ENCODE measurements around the gene ZNF687. TPM values are rescaled to one million over a fixed set of nuclear protein-coding genes. Genes with fewer than 3 reads are reported as not detected.

ZNF687 gene
- total and polyA plus RNA-seq, 8 donors = 15.1 to 22.8 (median 18.3) TPM

GRCh38 chr1:151294742-151295462 lies 12.8 kb downstream of the ZNF687 start:
- H3K36me3 ChIP-seq = peaks cover 7 to 100% of the 10 kb centered on the region in 2 donors
- no peaks in the 10 kb centered on the region for H3K27me3 ChIP-seq
- H3K4me1 ChIP-seq = no peaks in the 10 kb centered on the region
- intact Hi-C loops (cut with DNase I) = no loop called here
- H3K4me3 ChIP-seq = no peak overlapping the region
- ATAC-seq (no peak), DNase-seq (no peak)
- no peaks in the 10 kb centered on the region for H3K9me3 ChIP-seq
- peak overlapping the region in 1 of 2 donors; percentile 13 for H3K27ac ChIP-seq
- TF ChIP-seq, protein P1, sequence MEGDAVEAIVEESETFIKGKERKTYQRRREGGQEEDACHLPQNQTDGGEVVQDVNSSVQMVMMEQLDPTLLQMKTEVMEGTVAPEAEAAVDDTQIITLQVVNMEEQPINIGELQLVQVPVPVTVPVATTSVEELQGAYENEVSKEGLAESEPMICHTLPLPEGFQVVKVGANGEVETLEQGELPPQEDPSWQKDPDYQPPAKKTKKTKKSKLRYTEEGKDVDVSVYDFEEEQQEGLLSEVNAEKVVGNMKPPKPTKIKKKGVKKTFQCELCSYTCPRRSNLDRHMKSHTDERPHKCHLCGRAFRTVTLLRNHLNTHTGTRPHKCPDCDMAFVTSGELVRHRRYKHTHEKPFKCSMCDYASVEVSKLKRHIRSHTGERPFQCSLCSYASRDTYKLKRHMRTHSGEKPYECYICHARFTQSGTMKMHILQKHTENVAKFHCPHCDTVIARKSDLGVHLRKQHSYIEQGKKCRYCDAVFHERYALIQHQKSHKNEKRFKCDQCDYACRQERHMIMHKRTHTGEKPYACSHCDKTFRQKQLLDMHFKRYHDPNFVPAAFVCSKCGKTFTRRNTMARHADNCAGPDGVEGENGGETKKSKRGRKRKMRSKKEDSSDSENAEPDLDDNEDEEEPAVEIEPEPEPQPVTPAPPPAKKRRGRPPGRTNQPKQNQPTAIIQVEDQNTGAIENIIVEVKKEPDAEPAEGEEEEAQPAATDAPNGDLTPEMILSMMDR (IDR thresholded peaks at IDR 0.05) = no peak

DNA sequence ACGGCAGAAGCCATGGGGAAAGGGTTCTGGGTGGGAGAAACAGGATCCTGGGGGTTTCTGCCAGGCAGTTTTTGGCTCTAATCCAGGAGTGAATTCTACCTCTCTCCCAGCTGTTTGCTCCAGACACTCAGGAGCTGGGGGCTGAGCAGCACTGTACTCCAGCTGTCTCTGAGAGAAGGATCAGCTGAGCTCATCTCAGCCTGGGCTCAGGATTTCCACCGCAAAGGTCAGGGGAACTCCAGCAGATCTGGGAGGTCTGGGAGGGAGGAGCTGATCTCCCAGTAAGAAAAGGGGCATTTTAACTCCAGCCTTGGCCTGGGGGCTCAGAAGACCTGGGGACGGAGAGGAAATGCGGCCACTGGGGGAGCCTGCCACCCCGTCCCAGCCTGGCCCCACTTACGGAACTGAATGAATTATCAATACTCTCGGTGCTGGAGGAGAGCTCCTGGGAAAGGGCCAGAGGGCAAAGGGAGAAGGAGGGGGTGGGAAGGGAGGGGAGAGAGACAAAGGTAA lies 27.8 kb downstream of the ZNF687 start:
- Histone ChIP-seq H3K27me3 (no peaks in the 10 kb centered on the region), H3K9me3 (no peaks in the 10 kb centered on the region), H3K27ac (peak overlapping the region; percentile 60 to 77), H3K4me3 (no peak overlapping the region), H3K4me1 (peaks cover 23 to 54% of the 10 kb centered on the region in 2 donors), H3K36me3 (peaks cover 11 to 91% of the 10 kb centered on the region in 2 donors)
- intact Hi-C loops (cut with DNase I) = no loop called here
- peak in 1 of 4 donors; percentile 51 for DNase-seq
- peak; percentile 33 for ATAC-seq
- TF ChIP-seq, protein P1 (IDR thresholded peaks at IDR 0.05) = no peak

DNA sequence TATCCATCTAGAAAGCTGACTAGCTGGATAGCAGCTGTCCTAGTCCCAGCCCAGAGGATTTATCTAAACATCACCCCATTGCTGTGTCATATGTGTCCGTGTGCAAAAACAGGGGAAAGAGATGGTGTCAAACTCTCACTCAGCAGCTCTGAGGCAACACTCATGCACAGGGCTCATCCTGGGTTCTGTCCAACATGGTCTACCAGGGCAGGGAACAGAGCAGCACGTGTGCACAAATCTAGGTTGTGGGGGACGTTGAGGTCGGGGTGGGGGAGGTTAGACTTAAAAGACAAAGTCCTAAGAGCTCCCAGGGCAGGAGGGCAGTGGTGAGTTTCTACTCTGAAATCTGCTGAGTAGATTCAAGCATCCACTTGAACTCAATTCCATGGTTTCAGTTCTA lies 28.9 kb downstream of the ZNF687 start:
- H3K4me1 ChIP-seq = peaks cover 23 to 54% of the 10 kb centered on the region in 2 donors
- peak overlapping the region; percentile 65 to 77 for H3K27ac ChIP-seq
- TF ChIP-seq, protein P1 (IDR thresholded peaks at IDR 0.05) = no peak
- H3K4me3 ChIP-seq = no peak overlapping the region
- H3K36me3 ChIP-seq = peaks cover 4 to 91% of the 10 kb centered on the region in 2 donors
- ATAC-seq = peak; percentile 3
- H3K9me3 ChIP-seq = no peaks in the 10 kb centered on the region
- intact Hi-C loops (cut with DNase I) = no loop called here
- no peaks in the 10 kb centered on the region for H3K27me3 ChIP-seq
- no peak for DNase-seq

- DNase-seq (peak in 1 of 4 donors; percentile 81), ATAC-seq (peak; percentile 94)
- no peaks in the 10 kb centered on the region for H3K27me3 ChIP-seq
- no peaks in the 10 kb centered on the region for H3K9me3 ChIP-seq
- intact Hi-C loops (cut with DNase I) = no loop called here
- TF ChIP-seq, protein P1 (IDR thresholded peaks at IDR 0.05) = peak in 1 of 2 donors; percentile 16
- peak overlapping the region; percentile 65 to 77 for H3K27ac ChIP-seq
- H3K4me3 ChIP-seq = no peak overlapping the region
- peaks cover 23 to 54% of the 10 kb centered on the region in 2 donors for H3K4me1 ChIP-seq
- H3K36me3 ChIP-seq = peaks cover 4 to 91% of the 10 kb centered on the region in 2 donors
Measured at GRCh38 chr1:151311589-151312331, 29.7 kb downstream of the ZNF687 start.

DNA sequence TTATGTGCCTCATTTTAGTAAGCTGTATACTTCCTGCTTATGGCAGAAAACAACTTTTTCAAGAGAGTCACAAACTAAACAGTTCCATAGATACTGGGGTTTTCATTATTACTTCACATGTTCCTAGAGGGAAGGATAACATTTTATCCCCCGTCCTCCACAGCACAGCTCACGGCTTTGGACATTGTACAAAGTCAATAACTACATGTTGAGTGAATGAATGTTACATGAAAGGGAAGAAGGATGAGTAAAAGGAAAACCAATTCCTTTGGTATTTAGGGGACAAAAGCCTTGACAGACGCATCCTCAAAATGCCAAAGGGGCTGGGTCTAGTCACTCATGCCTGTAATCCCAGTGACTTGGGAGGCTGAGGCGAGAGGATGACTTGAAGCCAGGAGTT lies 30.3 kb downstream of the ZNF687 start:
- intact Hi-C loops (cut with DNase I) = no loop called here
- Histone ChIP-seq H3K4me1 (peaks cover 23 to 54% of the 10 kb centered on the region in 2 donors), H3K4me3 (no peak overlapping the region), H3K27me3 (no peaks in the 10 kb centered on the region), H3K27ac (peak overlapping the region; percentile 65 to 77), H3K36me3 (peaks cover 0 to 90% of the 10 kb centered on the region in 2 donors), H3K9me3 (no peaks in the 10 kb centered on the region)
- DNase-seq (no peak), ATAC-seq (no peak)
- TF ChIP-seq, protein P1 (IDR thresholded peaks at IDR 0.05) = no peak

Measured in left lung (tissue), 10 donors.